K562 (cell line): ENCODE results near the gene ENTPD6. TPM values are rescaled to one million over a fixed set of nuclear protein-coding genes. Genes with fewer than 3 reads are reported as not detected.

Experiments
- ARNT ChIP-seq, 2 experiments: fragments of 450-650 bp; IDR thresholded peaks; 2 replicates each; pipeline ENCODE4 v1.6.1; 2016; ENCODE audit warnings: mild to moderate bottlenecking in 1 of 2
- ATF7 ChIP-seq: fragments of 450-650 bp; IDR thresholded peaks from 2 replicates; pipeline ENCODE4 v1.7.1; 2014; ENCODE audit warnings: mild to moderate bottlenecking, moderate library complexity
- BRF1 ChIP-seq: IDR thresholded peaks from 3 replicates; pipeline ENCODE4 v1.6.1; 2011; ENCODE audit warnings: borderline replicate concordance, mild to moderate bottlenecking; ENCODE audit not compliant: insufficient read length; ENCODE audit errors: extremely low read depth
- CAMTA2 ChIP-seq: fragments of 250-450 bp; sonication (Bioruptor Pico); conservative IDR thresholded peaks from 2 replicates; pipeline ENCODE4 v1.5.1; 2022
- CEBPG ChIP-seq, 3 experiments: fragments of 200-800 bp in 1 of 3; sonication (Bioruptor generic) in 1 of 3; sonication (generic) in 1 of 3; formaldehyde crosslinking in 1 of 3; IDR thresholded peaks in 2 of 3; conservative IDR thresholded peaks in 1 of 3; 2 replicates each; pipeline versions ENCODE4 v1.6.1 to v1.8.0; 2016 to 2022; ENCODE audit warnings: missing compliant biosample characterization in 2 of 3, missing genetic modification characterization in 2 of 3, mild to moderate bottlenecking in 1 of 3, missing genetic modification reagents in 1 of 3
- ELF4 ChIP-seq: fragments of 450-650 bp; formaldehyde crosslinking; IDR thresholded peaks from 2 replicates; pipeline ENCODE4 v1.4.0; 2022; ENCODE audit warnings: missing genetic modification characterization
- GATAD2B ChIP-seq: fragments of 450-650 bp; IDR thresholded peaks from 2 replicates; pipeline ENCODE4 v1.6.1; 2017; ENCODE audit warnings: mild to moderate bottlenecking, borderline replicate concordance
- KLF1 ChIP-seq: fragments of 450-650 bp; IDR thresholded peaks from 2 replicates; pipeline ENCODE4 v1.6.1; 2016; ENCODE audit warnings: missing genetic modification characterization, missing compliant biosample characterization
- MECOM ChIP-seq: fragments of 250-450 bp; sonication (Bioruptor Pico); IDR thresholded peaks from 2 replicates; pipeline ENCODE4 v1.8.0; 2022; ENCODE audit warnings: inconsistent platforms
- NBN ChIP-seq: fragments of 450-650 bp; IDR thresholded peaks from 2 replicates; pipeline ENCODE4 v1.6.1; 2016; ENCODE audit warnings: low read depth, mild to moderate bottlenecking
- NFIC ChIP-seq: fragments of 450-650 bp; IDR thresholded peaks from 2 replicates; pipeline ENCODE4 v1.6.1; 2017; ENCODE audit warnings: mild to moderate bottlenecking, inconsistent platforms
- NRF1 ChIP-seq, 2 experiments: fragments of 450-650 bp; IDR thresholded peaks in 1 of 2; conservative IDR thresholded peaks in 1 of 2; 2 replicates each; pipeline ENCODE4 v1.6.1; 2014; ENCODE audit warnings: mild to moderate bottlenecking in 2 of 2
- PHTF2 ChIP-seq: fragments of 250-450 bp; sonication (Bioruptor Pico); IDR thresholded peaks from 2 replicates; pipeline ENCODE4 v1.5.0; 2021; ENCODE audit warnings: mild to moderate bottlenecking
- POLR2A ChIP-seq: fragments of 450-650 bp; conservative IDR thresholded peaks from 2 replicates; pipeline ENCODE4 v1.6.1; 2016
- POLR2H ChIP-seq: IDR thresholded peaks from 2 replicates; pipeline ENCODE4 v1.6.1; 2016; ENCODE audit warnings: missing genetic modification characterization, low read depth, mild to moderate bottlenecking, control low read depth, missing compliant biosample characterization, moderate library complexity
- RFX1 ChIP-seq: fragments of 450-650 bp; IDR thresholded peaks from 2 replicates; pipeline ENCODE4 v1.6.1; 2016; ENCODE audit warnings: mild to moderate bottlenecking, moderate library complexity
- SMAD4 ChIP-seq: fragments of 250-450 bp; sonication (Bioruptor Pico); conservative IDR thresholded peaks from 2 replicates; pipeline ENCODE4 v1.8.0; 2021; ENCODE audit warnings: inconsistent platforms, mild to moderate bottlenecking, moderate library complexity
- SMARCA5 ChIP-seq: fragments of 450-650 bp; IDR thresholded peaks from 2 replicates; pipeline ENCODE4 v1.6.1; 2016
- SREBF1 ChIP-seq: fragments of 150-350 bp; IDR thresholded peaks from 2 replicates; pipeline ENCODE4 v1.6.1; 2014; ENCODE audit warnings: antibody characterized with exemption, low read depth, low read length, borderline replicate concordance
- TEAD1 ChIP-seq, 2 experiments: fragments of 450-650 bp in 1 of 2; sonication (generic) in 1 of 2; formaldehyde crosslinking; IDR thresholded peaks; 2 replicates each; pipeline versions ENCODE4 v1.4.0 to v1.8.0; 2020 to 2022; ENCODE audit warnings: mild to moderate bottlenecking in 2 of 2, missing genetic modification reagents in 1 of 2
- XRCC4 ChIP-seq: IDR thresholded peaks from one replicate; pipeline ENCODE4 v1.6.1; 2011; ENCODE audit not compliant: insufficient read depth, insufficient read length; ENCODE audit errors: extremely low read depth
- ZEB2 ChIP-seq: fragments of 450-650 bp; IDR thresholded peaks from 2 replicates; pipeline ENCODE4 v1.6.1; 2016
- ZKSCAN3 ChIP-seq: fragments of 250-450 bp; sonication (Bioruptor Pico); IDR thresholded peaks from 2 replicates; pipeline ENCODE4 v1.4.0; 2020
- ZNF146 ChIP-seq: IDR thresholded peaks from one replicate; pipeline ENCODE4 v1.6.1; 2018; ENCODE audit warnings: missing compliant biosample characterization; ENCODE audit not compliant: unreplicated experiment
- ZNF263 ChIP-seq: sonication (generic); formaldehyde crosslinking; IDR thresholded peaks from 2 replicates; pipeline ENCODE4 v1.8.0; 2022; ENCODE audit warnings: mild to moderate bottlenecking, missing genetic modification reagents, borderline replicate concordance
- polyA plus RNA-seq, 8 experiments: library from polyadenylated mRNA; depleted of rRNA in 4 of 8; stranded (reverse) in 5 of 8; unstranded in 3 of 8; fragments of >200 nt; fragmentation: Nextera tagmentation in 2 of 8; fragmentation: Illumina TruSeq in 1 of 8; extraction: Ambion mirVana in 2 of 8; extraction: Trizol in 1 of 8; gene quantifications; 2 replicates each; pipeline versions ENCODE4 v1.2.1 to v1.2.3, GENCODE V29; 2011 to 2014; ENCODE audit warnings: inconsistent platforms in 1 of 8, missing spikeins in 1 of 8
- total RNA-seq, 7 experiments: library from RNA; depleted of rRNA in 6 of 7; stranded (reverse); fragments of >200 nt in 6 of 7; fragmentation: Illumina TruSeq in 2 of 7; extraction: Trizol in 2 of 7; gene quantifications; 2 replicates each; pipeline versions ENCODE4 v1.2.1 to v1.2.3, GENCODE V29; 2011 to 2021; ENCODE audit warnings: low replicate concordance in 1 of 7
- TF ChIP-seq, protein P1 (sequence below): sonication (generic); formaldehyde crosslinking; IDR thresholded peaks from 2 replicates; pipeline ENCODE4 v1.8.0; 2022; ENCODE audit warnings: missing genetic modification reagents, mild to moderate bottlenecking, moderate library complexity, borderline replicate concordance
- TF ChIP-seq, protein P2 (sequence below): fragments of 250-450 bp; sonication (Bioruptor Pico); IDR thresholded peaks from 2 replicates; pipeline ENCODE4 v1.4.0; 2020; ENCODE audit warnings: mild to moderate bottlenecking, moderate library complexity

ENTPD6 gene
- total and polyA plus RNA-seq, 9 of the 15 experiments (the other 6 are each of a cell fraction or from before 2014, with no cell fraction given): 0.82 to 36.8 (median 22.4) TPM

DNA sequence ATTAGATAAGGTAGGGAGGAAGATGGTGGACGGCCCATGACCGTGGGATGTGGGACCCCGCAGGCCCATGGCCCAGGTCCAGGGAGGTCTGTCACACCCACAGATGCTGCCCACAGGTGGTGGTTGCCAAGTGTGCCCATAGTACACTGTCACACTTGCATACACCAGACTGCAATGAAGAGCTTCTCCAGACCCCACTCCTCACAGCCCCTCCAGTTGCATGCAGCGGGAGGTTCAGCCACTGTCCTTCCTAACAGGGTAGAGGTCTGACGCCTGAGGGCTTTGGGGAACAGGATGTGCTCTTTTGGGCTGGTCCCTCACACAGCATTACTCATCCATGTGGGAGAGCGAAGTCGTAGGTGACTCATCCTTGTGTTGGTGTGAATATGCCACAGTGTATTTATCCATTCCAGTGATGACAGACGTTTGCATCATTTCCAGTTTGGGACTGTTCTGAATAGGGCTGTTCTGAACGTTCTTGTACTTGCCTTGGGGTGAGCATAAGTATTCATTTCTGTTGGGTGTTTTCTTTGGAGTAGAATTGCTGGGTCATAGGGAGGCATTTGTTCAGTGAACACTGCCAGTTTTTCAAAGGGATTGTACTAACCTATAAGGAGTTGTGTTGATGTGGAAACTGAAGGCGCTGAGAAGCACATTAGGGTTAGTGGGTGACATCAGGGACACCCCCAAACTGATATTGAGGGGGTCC, 42.3 kb downstream of the ENTPD6 start (continued):
- TF ChIP-seq, protein P1, sequence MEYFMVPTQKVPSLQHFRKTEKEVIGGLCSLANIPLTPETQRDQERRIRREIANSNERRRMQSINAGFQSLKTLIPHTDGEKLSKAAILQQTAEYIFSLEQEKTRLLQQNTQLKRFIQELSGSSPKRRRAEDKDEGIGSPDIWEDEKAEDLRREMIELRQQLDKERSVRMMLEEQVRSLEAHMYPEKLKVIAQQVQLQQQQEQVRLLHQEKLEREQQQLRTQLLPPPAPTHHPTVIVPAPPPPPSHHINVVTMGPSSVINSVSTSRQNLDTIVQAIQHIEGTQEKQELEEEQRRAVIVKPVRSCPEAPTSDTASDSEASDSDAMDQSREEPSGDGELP (CRISPR knock-in tag): no peak
- TF ChIP-seq POLR2H (tag) (peak; percentile 61; the same call in 1 of the 2 replicates), MECOM (CRISPR knock-in tag) (no peak), PHTF2 (CRISPR knock-in tag) (no peak), ZEB2 (peak; percentile 41; the same call in 1 of the 2 replicates), CAMTA2 (CRISPR knock-in tag) (no peak), ATF7 (peak; percentile 96), NBN (peak; percentile 84), ZNF263 (CRISPR knock-in tag) (no peak), GATAD2B (no peak; the same call in 1 of the 2 replicates), ZKSCAN3 (CRISPR knock-in tag) (no peak), RFX1 (no peak), POLR2A (no peak), SMARCA5 (peak; percentile 87; the same call in 1 of the 2 replicates), KLF1 (tag) (no peak), NFIC (no peak), BRF1 (no peak), ARNT (IDR thresholded peaks at IDR 0.05) (peak in 1 of 2 experiments; percentile 65; a peak in 1 of 4 replicates), SREBF1 (no peak), TEAD1 (CRISPR knock-in tag; IDR thresholded peaks at IDR 0.05) (0 out of 4 replicates have a peak, but pooled peaks of 1 of the 2 experiments have one; percentile 61), CEBPG (CRISPR knock-in tag; IDR thresholded peaks at IDR 0.05) (peak; percentile 99), CEBPG (tag; conservative IDR thresholded peaks at IDR 0.05 in 1 of 2, IDR thresholded peaks at IDR 0.05 in 1 of 2) (peak; percentile 80 to 98), ELF4 (CRISPR knock-in tag) (no peak), ZNF146 (no peak), XRCC4 (no peak), SMAD4 (CRISPR knock-in tag) (0 out of 2 replicates have a peak, but pooled peaks have one; percentile 21), NRF1 (conservative IDR thresholded peaks at IDR 0.05 in 1 of 2, IDR thresholded peaks at IDR 0.05 in 1 of 2) (0 out of 4 replicates have a peak, but pooled peaks of 1 of the 2 experiments have one; percentile 8)
- TF ChIP-seq, protein P2, sequence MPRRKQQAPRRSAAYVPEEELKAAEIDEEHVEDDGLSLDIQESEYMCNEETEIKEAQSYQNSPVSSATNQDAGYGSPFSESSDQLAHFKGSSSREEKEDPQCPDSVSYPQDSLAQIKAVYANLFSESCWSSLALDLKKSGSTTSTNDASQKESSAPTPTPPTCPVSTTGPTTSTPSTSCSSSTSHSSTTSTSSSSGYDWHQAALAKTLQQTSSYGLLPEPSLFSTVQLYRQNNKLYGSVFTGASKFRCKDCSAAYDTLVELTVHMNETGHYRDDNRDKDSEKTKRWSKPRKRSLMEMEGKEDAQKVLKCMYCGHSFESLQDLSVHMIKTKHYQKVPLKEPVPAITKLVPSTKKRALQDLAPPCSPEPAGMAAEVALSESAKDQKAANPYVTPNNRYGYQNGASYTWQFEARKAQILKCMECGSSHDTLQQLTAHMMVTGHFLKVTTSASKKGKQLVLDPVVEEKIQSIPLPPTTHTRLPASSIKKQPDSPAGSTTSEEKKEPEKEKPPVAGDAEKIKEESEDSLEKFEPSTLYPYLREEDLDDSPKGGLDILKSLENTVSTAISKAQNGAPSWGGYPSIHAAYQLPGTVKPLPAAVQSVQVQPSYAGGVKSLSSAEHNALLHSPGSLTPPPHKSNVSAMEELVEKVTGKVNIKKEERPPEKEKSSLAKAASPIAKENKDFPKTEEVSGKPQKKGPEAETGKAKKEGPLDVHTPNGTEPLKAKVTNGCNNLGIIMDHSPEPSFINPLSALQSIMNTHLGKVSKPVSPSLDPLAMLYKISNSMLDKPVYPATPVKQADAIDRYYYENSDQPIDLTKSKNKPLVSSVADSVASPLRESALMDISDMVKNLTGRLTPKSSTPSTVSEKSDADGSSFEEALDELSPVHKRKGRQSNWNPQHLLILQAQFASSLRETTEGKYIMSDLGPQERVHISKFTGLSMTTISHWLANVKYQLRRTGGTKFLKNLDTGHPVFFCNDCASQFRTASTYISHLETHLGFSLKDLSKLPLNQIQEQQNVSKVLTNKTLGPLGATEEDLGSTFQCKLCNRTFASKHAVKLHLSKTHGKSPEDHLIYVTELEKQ (CRISPR knock-in tag): no peak
